ENCODE data around the gene GRAP2. TPM values are rescaled to one million over a fixed set of nuclear protein-coding genes. Genes with fewer than 3 reads are reported as not detected.
A peak's percentile ranks its signal among the peaks of the same experiment; 100 is the strongest.

GRAP2 gene
- total RNA-seq, 1 experiment from 2014 or later, result not detected

- TF ChIP-seq CTCF (IDR thresholded peaks at IDR 0.05; ENCODE audit: insufficient read depth in 1 of 2, low read depth in 1 of 2, low read length in 1 of 2, severe bottlenecking in 1 of 2, unreplicated experiment in 1 of 2), result no peak
- DNase-seq, result no peak
- Mint-ChIP-seq H3K4me1 (ENCODE audit: low read depth, unreplicated experiment) (peaks cover 7% of the 10 kb centered on the region), H3K36me3 (ENCODE audit: insufficient read depth, unreplicated experiment) (no peaks in the 10 kb centered on the region), H3K27ac (ENCODE audit: unreplicated experiment) (no peak overlapping the region), H3K4me3 (ENCODE audit: unreplicated experiment) (no peak overlapping the region), H3K9me3 (ENCODE audit: unreplicated experiment) (no peaks in the 10 kb centered on the region), H3K27me3 (ENCODE audit: insufficient read depth, unreplicated experiment) (no peaks in the 10 kb centered on the region)
- no TSS peak for BruUV-seq (replicated peaks)
- no peaks in the 10 kb centered on the region for H3K27me3 ChIP-seq (replicated peaks; ENCODE audit: control insufficient read depth, insufficient read depth, low read length)
- no peaks in the 10 kb centered on the region for H3K36me3 ChIP-seq (ENCODE audit: control insufficient read depth, insufficient read depth, low read length)
- CTCF ChIA-PET, result no interaction called here
- peaks cover 1% of the 10 kb centered on the region; the same call in 1 of the 2 replicates for H3K4me1 ChIP-seq
- no peak overlapping the region for H3K4me3 ChIP-seq (ENCODE audit: low read depth, low read length)
- intact Hi-C loops (cut with micrococcal nuclease; ENCODE audit: unreplicated experiment), result no loop called here
- POLR2A ChIA-PET, result no interaction called here
- H3K9me3 ChIP-seq, result no peaks in the 10 kb centered on the region
Measured at GRCh38 chr22:39984746-39985145, 83.9 kb downstream of the GRAP2 start.

GRCh38 chr22:39985383-39986035 is 84.6 kb downstream of the GRAP2 start:
- Mint-ChIP-seq H3K27me3 (ENCODE audit: insufficient read depth, unreplicated experiment) (no peaks in the 10 kb centered on the region), H3K9me3 (ENCODE audit: unreplicated experiment) (no peaks in the 10 kb centered on the region), H3K27ac (ENCODE audit: unreplicated experiment) (no peak overlapping the region), H3K4me3 (ENCODE audit: unreplicated experiment) (no peak overlapping the region), H3K4me1 (ENCODE audit: low read depth, unreplicated experiment) (peaks cover 8% of the 10 kb centered on the region), H3K36me3 (ENCODE audit: insufficient read depth, unreplicated experiment) (no peaks in the 10 kb centered on the region)
- no peak for DNase-seq
- ChIA-PET POLR2A (no interaction called here), CTCF (no interaction called here)
- Histone ChIP-seq H3K27me3 (replicated peaks; ENCODE audit: control insufficient read depth, insufficient read depth, low read length) (no peaks in the 10 kb centered on the region), H3K36me3 (ENCODE audit: control insufficient read depth, insufficient read depth, low read length) (no peaks in the 10 kb centered on the region), H3K4me3 (ENCODE audit: low read depth, low read length) (no peak overlapping the region), H3K9me3 (no peaks in the 10 kb centered on the region), H3K4me1 (peaks cover 9% of the 10 kb centered on the region)
- no TSS peak for BruUV-seq (replicated peaks)
- TF ChIP-seq CTCF (IDR thresholded peaks at IDR 0.05; ENCODE audit: insufficient read depth in 1 of 2, low read depth in 1 of 2, low read length in 1 of 2, severe bottlenecking in 1 of 2, unreplicated experiment in 1 of 2), result no peak
- intact Hi-C loops (cut with micrococcal nuclease; ENCODE audit: unreplicated experiment), result no loop called here

GRCh38 chr22:39988386-39989114 is 87.7 kb downstream of the GRAP2 start:
- Mint-ChIP-seq H3K4me1 (ENCODE audit: low read depth, unreplicated experiment) (peaks cover 26% of the 10 kb centered on the region), H3K9me3 (ENCODE audit: unreplicated experiment) (no peaks in the 10 kb centered on the region), H3K4me3 (ENCODE audit: unreplicated experiment) (no peak overlapping the region), H3K27ac (ENCODE audit: unreplicated experiment) (peak overlapping the region; percentile 8), H3K27me3 (ENCODE audit: insufficient read depth, unreplicated experiment) (no peaks in the 10 kb centered on the region), H3K36me3 (ENCODE audit: insufficient read depth, unreplicated experiment) (no peaks in the 10 kb centered on the region)
- H3K4me3 ChIP-seq (ENCODE audit: low read depth, low read length), result no peak overlapping the region
- no peaks in the 10 kb centered on the region for H3K9me3 ChIP-seq
- CTCF ChIA-PET, result no interaction called here
- TF ChIP-seq CTCF (IDR thresholded peaks at IDR 0.05; ENCODE audit: insufficient read depth in 1 of 2, low read depth in 1 of 2, low read length in 1 of 2, severe bottlenecking in 1 of 2, unreplicated experiment in 1 of 2), result no peak
- DNase-seq, result no peak
- no TSS peak for BruUV-seq (replicated peaks)
- H3K36me3 ChIP-seq (ENCODE audit: control insufficient read depth, insufficient read depth, low read length), result no peaks in the 10 kb centered on the region
- no peaks in the 10 kb centered on the region for H3K27me3 ChIP-seq (replicated peaks; ENCODE audit: control insufficient read depth, insufficient read depth, low read length)
- intact Hi-C loops (cut with micrococcal nuclease; ENCODE audit: unreplicated experiment), result no loop called here
- POLR2A ChIA-PET, result no interaction called here
- H3K4me1 ChIP-seq, result peaks cover 22% of the 10 kb centered on the region
